IMR-90 (cell line): ENCODE data around the gene EXPH5.

Source experiments
- CEBPB ChIP-seq: IDR thresholded peaks from 2 replicates; pipeline ENCODE4 v1.6.1; 2012; ENCODE audit warnings: low read depth, low read length, improper control_type of control experiment
- CHD1 ChIP-seq: IDR thresholded peaks from 2 replicates; pipeline ENCODE4 v1.6.1; 2012; ENCODE audit warnings: low read depth, low read length, improper control_type of control experiment
- CTCF ChIP-seq: conservative IDR thresholded peaks from 2 replicates; pipeline ENCODE4 v1.5.1; 2012; ENCODE audit warnings: mild to moderate bottlenecking, low read depth, low read length, improper control_type of control experiment
- ELK1 ChIP-seq: fragments of 150-350 bp; IDR thresholded peaks from 2 replicates; pipeline ENCODE4 v1.6.1; 2016; ENCODE audit warnings: low read depth, mild to moderate bottlenecking, low read length, moderate library complexity, borderline replicate concordance
- FOS ChIP-seq: fragments of 150-350 bp; IDR thresholded peaks from 2 replicates; pipeline ENCODE4 v1.6.1; 2016; ENCODE audit warnings: low read depth, low read length
- MAFK ChIP-seq: IDR thresholded peaks from 2 replicates; pipeline ENCODE4 v1.6.1; 2012; ENCODE audit warnings: low read depth, low read length, improper control_type of control experiment
- MAZ ChIP-seq: IDR thresholded peaks from 2 replicates; pipeline ENCODE4 v1.6.1; 2012; ENCODE audit warnings: low read depth, mild to moderate bottlenecking, low read length, improper control_type of control experiment, moderate library complexity, borderline replicate concordance
- MXI1 ChIP-seq: IDR thresholded peaks from 2 replicates; pipeline ENCODE4 v1.6.1; 2012; ENCODE audit warnings: low read depth, mild to moderate bottlenecking, low read length, moderate library complexity, borderline replicate concordance
- NFE2L2 ChIP-seq: fragments of 150-350 bp; IDR thresholded peaks from 2 replicates; pipeline ENCODE4 v1.6.1; 2016; ENCODE audit warnings: low read depth, mild to moderate bottlenecking, low read length
- POLR2A ChIP-seq: IDR thresholded peaks from 2 replicates; pipeline ENCODE4 v1.6.1; 2012; ENCODE audit warnings: mild to moderate bottlenecking, low read depth, low read length
- RCOR1 ChIP-seq: IDR thresholded peaks from 2 replicates; pipeline ENCODE4 v1.6.1; 2012; ENCODE audit warnings: mild to moderate bottlenecking, low read length, improper control_type of control experiment; ENCODE audit not compliant: insufficient replicate concordance
- USF2 ChIP-seq: fragments of 150-350 bp; IDR thresholded peaks from 2 replicates; pipeline ENCODE4 v1.6.1; 2017; ENCODE audit warnings: mild to moderate bottlenecking, antibody characterized with exemption, low read length, low read depth

- no peak for TF ChIP-seq CTCF
- TF ChIP-seq POLR2A: no peak
- no peak for TF ChIP-seq USF2
- TF ChIP-seq NFE2L2: no peak
- no peak for TF ChIP-seq FOS
- TF ChIP-seq ELK1: no peak
- TF ChIP-seq MAZ: no peak
- no peak for TF ChIP-seq MAFK
- no peak for TF ChIP-seq CHD1
- TF ChIP-seq MXI1: no peak
- no peak for TF ChIP-seq CEBPB
- no peak for TF ChIP-seq RCOR1
These were observed 41.5 kb upstream of the EXPH5 start for GRCh38 chr11:108635106-108635505.
